CD4-positive, alpha-beta memory T cell (primary cell): ENCODE results near the gene LTBP4. TPM values are rescaled to one million over a fixed set of nuclear protein-coding genes. Genes with fewer than 3 reads are reported as not detected.
A peak's percentile ranks its signal among the peaks of the same experiment; 100 is the strongest.

Source experiments
- CTCF ChIA-PET: fragments of 350-600 bp; sonication (Branson Sonifier 250); formaldehyde crosslinking; loops from one replicate; lab custom pipeline; 2021; ENCODE audit warnings: inconsistent platforms; ENCODE audit not compliant: partially characterized antibody; lab: Charles Lee
- POLR2A ChIA-PET: fragments of 350-600 bp; sonication (Branson Sonifier 250); formaldehyde crosslinking; loops from one replicate; lab custom pipeline; 2021; ENCODE audit not compliant: partially characterized antibody; lab: Charles Lee
- DNase-seq, 5 donors: peaks; one replicate each; pipeline versions ENCODE4 v3.0.0 to v3.0.0-alpha.2; 2020 to 2022; ENCODE audit warnings: mixed read lengths in 1 of 5
- H3K27ac ChIP-seq: one replicate; pipeline ENCODE4 v1.7.0; 2013; ENCODE audit warnings: low read depth, low read length
- H3K27me3 ChIP-seq: 2 replicates; pipeline ENCODE4 v1.7.0; 2013; ENCODE audit warnings: mild to moderate bottlenecking, low read length, moderate library complexity; ENCODE audit not compliant: insufficient read depth
- H3K36me3 ChIP-seq: 2 replicates; pipeline ENCODE4 v1.7.0; 2013; ENCODE audit warnings: mild to moderate bottlenecking, low read length, moderate library complexity; ENCODE audit not compliant: insufficient read depth
- H3K4me1 ChIP-seq: 2 replicates; pipeline ENCODE4 v1.7.0; 2013; ENCODE audit warnings: mild to moderate bottlenecking, low read length, moderate library complexity; ENCODE audit not compliant: insufficient read depth
- H3K4me3 ChIP-seq, 2 donors: one replicate each; pipeline ENCODE4 v1.7.0; 2013; ENCODE audit warnings: low read length in 2 of 2, mild to moderate bottlenecking in 1 of 2
- H3K9me3 ChIP-seq, 2 donors: one replicate each; pipeline ENCODE4 v1.7.0; 2013; ENCODE audit warnings: low read length in 2 of 2, control low read depth in 1 of 2; ENCODE audit not compliant: control insufficient read depth in 1 of 2
- H3K27ac Mint-ChIP-seq, 7 donors: one replicate each; pipeline ENCODE4 v1.8.0; 2020 to 2021; ENCODE audit warnings: mixed read lengths in 7 of 7, mild to moderate bottlenecking in 6 of 7, inconsistent platforms in 3 of 7, moderate library complexity in 3 of 7
- H3K27me3 Mint-ChIP-seq, 2 donors: one replicate each; pipeline ENCODE4 v1.8.0; 2020 to 2021; ENCODE audit warnings: mixed read lengths in 2 of 2
- H3K36me3 Mint-ChIP-seq, 2 donors: one replicate each; pipeline ENCODE4 v1.8.0; 2020 to 2021; ENCODE audit warnings: mixed read lengths in 2 of 2, inconsistent platforms in 1 of 2, mild to moderate bottlenecking in 1 of 2
- H3K4me1 Mint-ChIP-seq, 4 donors: one replicate each; pipeline ENCODE4 v1.8.0; 2020 to 2021; ENCODE audit warnings: mixed read lengths in 4 of 4, mild to moderate bottlenecking in 1 of 4
- H3K4me3 Mint-ChIP-seq, 8 donors: one replicate each; pipeline ENCODE4 v1.8.0; 2020 to 2021; ENCODE audit warnings: mixed read lengths in 8 of 8, mild to moderate bottlenecking in 7 of 8, moderate library complexity in 6 of 8, inconsistent platforms in 3 of 8
- H3K9me3 Mint-ChIP-seq, 8 donors: one replicate each; pipeline ENCODE4 v1.8.0; 2020 to 2021; ENCODE audit warnings: mixed read lengths in 8 of 8, mild to moderate bottlenecking in 5 of 8, inconsistent platforms in 3 of 8, moderate library complexity in 1 of 8
- intact Hi-C: fragments of 100-400 bp; cut with micrococcal nuclease; formaldehyde crosslinking; loops from one replicate; pipeline ENCODE4 v1.15.1; 2023
- polyA plus RNA-seq, 2 donors: library from polyadenylated mRNA; unstranded; fragments of 300-500 nt; fragmentation: Illumina TruSeq; gene quantifications; one replicate each; pipeline ENCODE4 v1.2.3, GENCODE V29; 2021
- total RNA-seq, 2 experiments: library from RNA; stranded (reverse); gene quantifications; one replicate each; pipeline ENCODE4 v1.2.3, GENCODE V29; 2021

The LTBP4 gene
- total and polyA plus RNA-seq, 4 experiments from 2014 or later, result 26.0 to 158 (median 103) TPM

GRCh38 chr19:40596608-40597328 is 4.4 kb upstream of the LTBP4 start:
- peaks cover 25 to 47% (median 36%) of the 10 kb centered on the region in 4 donors for H3K4me1 Mint-ChIP-seq
- no peaks in the 10 kb centered on the region for H3K9me3 ChIP-seq
- H3K27me3 Mint-ChIP-seq, result peaks cover 17 to 27% of the 10 kb centered on the region in 2 donors
- H3K27ac Mint-ChIP-seq, result no peak overlapping the region
- peaks cover 0 to 1% (median 0%) of the 10 kb centered on the region in 8 donors for H3K9me3 Mint-ChIP-seq
- POLR2A ChIA-PET, result interaction anchor here (1.5 to 1.8 kb wide), 2 partner anchors 9 to 21 kb away, joined by 3 to 4 read pairs; no protein-coding TSS in a partner anchor
- H3K36me3 Mint-ChIP-seq, result peaks cover 0 to 2% of the 10 kb centered on the region in 2 donors
- no peak for DNase-seq
- H3K36me3 ChIP-seq, result no peaks in the 10 kb centered on the region
- CTCF ChIA-PET, result interaction anchor here (0.6 to 6.8 kb wide), 3 partner anchors 38 to 63 kb away, joined by 3 to 57 read pairs (median 6); no protein-coding TSS in a partner anchor
- no peak overlapping the region for H3K27ac ChIP-seq
- H3K27me3 ChIP-seq, result peaks cover 23% of the 10 kb centered on the region
- no peak overlapping the region for H3K4me3 ChIP-seq
- intact Hi-C loops, result no loop called here
- peaks cover 49% of the 10 kb centered on the region for H3K4me1 ChIP-seq
- H3K4me3 Mint-ChIP-seq, result no peak overlapping the region

DNA sequence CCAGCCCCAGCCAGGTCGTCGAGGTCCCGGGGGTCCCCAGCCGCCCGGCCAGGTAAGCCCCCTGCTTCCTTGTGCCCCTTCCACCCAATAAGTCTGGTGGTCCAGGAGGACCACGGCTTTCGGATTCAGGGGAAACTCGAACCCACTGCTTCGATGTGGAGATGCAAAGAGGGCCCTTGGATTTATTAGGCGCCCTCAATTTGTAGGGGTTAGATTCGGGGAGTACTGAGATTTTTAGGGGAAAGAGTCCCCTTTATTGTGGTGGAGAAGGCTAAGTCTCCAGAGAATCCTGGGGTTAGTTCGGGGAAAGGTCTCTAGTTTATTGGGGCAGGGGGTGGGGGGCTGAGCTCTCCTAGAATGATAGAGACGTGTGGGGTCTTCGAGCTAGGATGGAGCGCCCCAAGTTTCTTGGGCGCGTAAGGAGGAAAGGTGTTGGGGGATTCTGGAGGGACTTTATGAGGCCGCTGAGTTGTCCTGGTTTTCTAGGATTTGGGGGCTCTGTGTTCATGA is 3.8 kb upstream of the LTBP4 start:
- Mint-ChIP-seq H3K4me1 (peaks cover 29 to 53% (median 40%) of the 10 kb centered on the region in 4 donors), H3K36me3 (no peaks in the 10 kb centered on the region), H3K4me3 (peak overlapping the region in 5 of 8 donors; percentile 19 to 67 (median 58)), H3K9me3 (peaks cover 0 to 1% (median 0%) of the 10 kb centered on the region in 8 donors), H3K27ac (peak overlapping the region in 3 of 7 donors; percentile 25 to 61 (median 46)), H3K27me3 (peaks cover 19 to 29% of the 10 kb centered on the region in 2 donors)
- CTCF ChIA-PET, result interaction anchor here (0.6 to 6.8 kb wide), 5 partner anchors 27 to 293 kb away, joined by 3 to 57 read pairs (median 9); no protein-coding TSS in a partner anchor
- POLR2A ChIA-PET, result interaction anchor here (1.5 to 1.8 kb wide), 2 partner anchors 9 to 21 kb away, joined by 3 to 4 read pairs; no protein-coding TSS in a partner anchor
- Histone ChIP-seq H3K36me3 (no peaks in the 10 kb centered on the region), H3K4me1 (peaks cover 55% of the 10 kb centered on the region), H3K4me3 (no peak overlapping the region), H3K27me3 (peaks cover 26% of the 10 kb centered on the region), H3K9me3 (no peaks in the 10 kb centered on the region), H3K27ac (no peak overlapping the region)
- no peak for DNase-seq
- intact Hi-C loops, result no loop called here

DNA sequence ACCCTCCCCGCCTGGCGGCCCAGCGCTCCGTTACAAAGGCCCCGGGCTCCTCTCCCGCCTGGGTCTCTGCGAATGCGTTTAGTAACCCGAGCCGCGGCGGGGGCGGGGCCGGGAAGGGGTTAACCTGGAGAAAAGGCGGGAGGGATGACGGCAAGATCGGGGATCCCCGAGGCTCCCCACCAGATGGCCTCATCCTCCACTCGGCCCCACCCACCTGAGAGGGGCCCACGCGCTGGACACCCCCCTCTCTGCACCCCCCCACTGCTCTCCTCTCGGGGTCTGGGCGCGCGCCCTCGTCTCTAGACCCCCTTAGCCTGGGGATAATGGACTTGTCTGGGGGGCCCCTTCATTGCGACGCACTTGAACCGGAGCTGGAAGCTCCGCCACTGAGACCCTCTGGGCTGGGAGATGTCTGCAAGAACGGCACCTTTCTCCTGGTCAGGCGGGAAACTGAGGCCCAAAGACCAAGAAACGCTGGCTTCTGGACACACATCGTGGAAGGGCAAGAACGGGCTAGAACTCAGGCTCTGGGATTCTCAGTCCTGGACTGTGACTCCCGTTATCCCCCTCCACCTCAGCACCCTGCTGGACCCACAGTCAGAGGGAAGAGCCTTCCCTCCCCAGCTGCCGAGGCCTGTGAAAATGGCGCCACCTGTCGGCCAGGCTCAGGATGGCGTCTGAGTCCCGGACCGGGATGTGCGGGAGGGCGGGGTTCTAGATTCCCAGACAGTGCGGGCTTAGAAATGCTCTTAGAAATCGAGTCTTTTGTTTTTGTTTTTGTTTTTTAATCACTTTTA is 2.9 kb upstream of the LTBP4 start:
- ChIA-PET POLR2A (interaction anchor here (0.8 to 7.8 kb wide), 4 partner anchors 8 to 28 kb away, joined by 3 to 71 read pairs (median 4); no protein-coding TSS in a partner anchor), CTCF (interaction anchor here (0.8 to 6.8 kb wide), 8 partner anchors 12 to 293 kb away, joined by 3 to 57 read pairs (median 11); no protein-coding TSS in a partner anchor)
- H3K4me1 Mint-ChIP-seq, result peaks cover 34 to 63% (median 47%) of the 10 kb centered on the region in 4 donors
- no peaks in the 10 kb centered on the region for H3K36me3 Mint-ChIP-seq
- peaks cover 26% of the 10 kb centered on the region for H3K27me3 ChIP-seq
- DNase-seq, result peak; percentile 76 to 83 (median 78)
- no peak overlapping the region for H3K4me3 ChIP-seq
- H3K27me3 Mint-ChIP-seq, result peaks cover 19 to 29% of the 10 kb centered on the region in 2 donors
- peaks cover 64% of the 10 kb centered on the region for H3K4me1 ChIP-seq
- H3K36me3 ChIP-seq, result no peaks in the 10 kb centered on the region
- H3K9me3 ChIP-seq, result no peaks in the 10 kb centered on the region
- H3K27ac ChIP-seq, result no peak overlapping the region
- peaks cover 0 to 1% (median 0%) of the 10 kb centered on the region in 8 donors for H3K9me3 Mint-ChIP-seq
- intact Hi-C loops, result loop anchor here (1.0 kb wide), 2 partner anchors 49 to 69 kb away; no protein-coding TSS in a partner anchor
- peak overlapping the region in 4 of 8 donors; percentile 45 to 58 (median 55) for H3K4me3 Mint-ChIP-seq
- peak overlapping the region in 3 of 7 donors; percentile 28 to 68 (median 42) for H3K27ac Mint-ChIP-seq

DNA sequence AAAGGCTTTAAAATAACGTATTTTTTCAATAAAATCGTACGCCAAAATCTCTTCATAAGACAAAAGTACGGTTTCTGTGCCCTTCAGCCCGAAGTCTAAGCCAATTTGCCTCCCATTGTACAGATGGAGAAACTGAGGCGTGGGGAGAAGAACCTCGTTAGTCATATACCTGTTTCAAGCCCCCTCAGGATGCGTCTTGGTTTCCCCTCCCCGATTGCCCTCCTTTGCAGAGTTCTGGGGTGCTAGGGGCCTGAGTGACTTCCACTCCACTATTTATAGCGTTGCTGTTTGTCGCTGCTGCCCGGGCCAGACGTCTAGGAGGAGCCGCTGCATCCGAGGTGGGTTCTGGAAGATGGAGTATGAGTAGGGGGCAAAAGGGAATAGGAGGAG is 2.3 kb upstream of the LTBP4 start:
- Histone ChIP-seq H3K9me3 (no peaks in the 10 kb centered on the region), H3K4me1 (peaks cover 70% of the 10 kb centered on the region), H3K27ac (no peak overlapping the region), H3K4me3 (no peak overlapping the region), H3K36me3 (no peaks in the 10 kb centered on the region), H3K27me3 (peaks cover 26% of the 10 kb centered on the region)
- H3K4me3 Mint-ChIP-seq, result peak overlapping the region in 4 of 8 donors; percentile 44 to 58 (median 55)
- no peaks in the 10 kb centered on the region for H3K36me3 Mint-ChIP-seq
- intact Hi-C loops, result loop anchor here (1.0 kb wide), 3 partner anchors 50 to 294 kb away; no protein-coding TSS in a partner anchor
- peaks cover 0 to 1% (median 0%) of the 10 kb centered on the region in 8 donors for H3K9me3 Mint-ChIP-seq
- peak overlapping the region in 3 of 7 donors; percentile 28 to 83 (median 66) for H3K27ac Mint-ChIP-seq
- ChIA-PET POLR2A (interaction anchor here (0.8 to 7.8 kb wide), 4 partner anchors 7 to 50 kb away, joined by 3 to 71 read pairs (median 6); no protein-coding TSS in a partner anchor), CTCF (interaction anchor here (0.9 to 6.8 kb wide), 8 partner anchors 11 to 294 kb away, joined by 4 to 57 read pairs (median 11); no protein-coding TSS in a partner anchor)
- peaks cover 19 to 29% of the 10 kb centered on the region in 2 donors for H3K27me3 Mint-ChIP-seq
- DNase-seq, result no peak
- H3K4me1 Mint-ChIP-seq, result peaks cover 37 to 69% (median 50%) of the 10 kb centered on the region in 4 donors

GRCh38 chr19:40599331-40599901 is 1.8 kb upstream of the LTBP4 start:
- peak in 1 of 5 donors; percentile 65 for DNase-seq
- no peaks in the 10 kb centered on the region for H3K36me3 ChIP-seq
- Mint-ChIP-seq H3K27me3 (peaks cover 19 to 29% of the 10 kb centered on the region in 2 donors), H3K4me1 (peaks cover 37 to 69% (median 50%) of the 10 kb centered on the region in 4 donors), H3K27ac (peak overlapping the region in 6 of 7 donors; percentile 0 to 67 (median 14)), H3K9me3 (peaks cover 0 to 3% (median 0%) of the 10 kb centered on the region in 8 donors), H3K4me3 (peak overlapping the region in 7 of 8 donors; percentile 52 to 76 (median 68)), H3K36me3 (no peaks in the 10 kb centered on the region)
- intact Hi-C loops, result loop anchor here (1.0 kb wide), 1 partner anchor 294 kb away; no protein-coding TSS in a partner anchor
- H3K27ac ChIP-seq, result no peak overlapping the region
- CTCF ChIA-PET, result interaction anchor here (0.5 to 6.8 kb wide), 10 partner anchors 11 to 295 kb away, joined by 3 to 57 read pairs (median 8); no protein-coding TSS in a partner anchor
- H3K4me3 ChIP-seq, result no peak overlapping the region
- no peaks in the 10 kb centered on the region for H3K9me3 ChIP-seq
- H3K4me1 ChIP-seq, result peaks cover 71% of the 10 kb centered on the region
- peaks cover 26% of the 10 kb centered on the region for H3K27me3 ChIP-seq
- POLR2A ChIA-PET, result interaction anchor here (0.6 to 7.8 kb wide), 5 partner anchors 10 to 179 kb away, joined by 3 to 71 read pairs (median 8); no protein-coding TSS in a partner anchor
